Measurements from ENCODE around the gene RAP1A.

Gene RAP1A

GRCh38 chr1:111649227-111649626 is 29.6 kb downstream of the RAP1A start:
- no peaks in the 10 kb centered on the region; the same call in 1 of the 2 replicates for H3K36me3 ChIP-seq (ENCODE audit: insufficient read depth, low read length)
- H2AFZ ChIP-seq (ENCODE audit: low read length) = no peak overlapping the region
- peaks cover 92% of the 10 kb centered on the region for H3K79me2 ChIP-seq (ENCODE audit: insufficient read depth, low read length)
- H3K27me3 ChIP-seq (ENCODE audit: insufficient read depth, low read length, poor library complexity, severe bottlenecking) = no peaks in the 10 kb centered on the region
- H3K9me3 ChIP-seq (ENCODE audit: insufficient read depth, low read depth, low read length) = no peaks in the 10 kb centered on the region
- no peak overlapping the region for H3K4me3 ChIP-seq (ENCODE audit: low read length, poor library complexity, severe bottlenecking)
- H4K20me1 ChIP-seq (ENCODE audit: insufficient read depth, low read length, poor library complexity, severe bottlenecking) = peaks cover 53% of the 10 kb centered on the region
- no peaks in the 10 kb centered on the region for H3F3A ChIP-seq (ENCODE audit: low read depth)
- TF ChIP-seq EZH2phosphoT487 (IDR thresholded peaks at IDR 0.05; ENCODE audit: borderline replicate concordance) (no peak), CTCF (conservative IDR thresholded peaks at IDR 0.05; ENCODE audit: low read length) (no peak)
- H3K4me1 ChIP-seq (ENCODE audit: insufficient read depth, low read length, poor library complexity, severe bottlenecking) = peaks cover 8% of the 10 kb centered on the region
- no peaks in the 10 kb centered on the region for H3K9me2 ChIP-seq (replicated peaks; ENCODE audit: low read depth, low read length)
- H3K9ac ChIP-seq (ENCODE audit: low read depth, low read length, poor library complexity, severe bottlenecking) = no peak overlapping the region
- no peak overlapping the region for H3K4me2 ChIP-seq (ENCODE audit: low read depth, low read length, poor library complexity, severe bottlenecking)

- peaks cover 8% of the 10 kb centered on the region for H3K4me1 ChIP-seq (ENCODE audit: insufficient read depth, low read length, poor library complexity, severe bottlenecking)
- no peak overlapping the region for H3K9ac ChIP-seq (ENCODE audit: low read depth, low read length, poor library complexity, severe bottlenecking)
- no peaks in the 10 kb centered on the region for H3F3A ChIP-seq (ENCODE audit: low read depth)
- no peaks in the 10 kb centered on the region; the same call in 1 of the 2 replicates for H3K36me3 ChIP-seq (ENCODE audit: insufficient read depth, low read length)
- H3K79me2 ChIP-seq (ENCODE audit: insufficient read depth, low read length) = peaks cover 92% of the 10 kb centered on the region
- no peaks in the 10 kb centered on the region for H3K9me2 ChIP-seq (replicated peaks; ENCODE audit: low read depth, low read length)
- TF ChIP-seq CTCF (conservative IDR thresholded peaks at IDR 0.05; ENCODE audit: low read length) (no peak), EZH2phosphoT487 (IDR thresholded peaks at IDR 0.05; ENCODE audit: borderline replicate concordance) (no peak)
- H2AFZ ChIP-seq (ENCODE audit: low read length) = no peak overlapping the region
- no peak overlapping the region for H3K4me2 ChIP-seq (ENCODE audit: low read depth, low read length, poor library complexity, severe bottlenecking)
- H3K4me3 ChIP-seq (ENCODE audit: low read length, poor library complexity, severe bottlenecking) = no peak overlapping the region
- peaks cover 53% of the 10 kb centered on the region for H4K20me1 ChIP-seq (ENCODE audit: insufficient read depth, low read length, poor library complexity, severe bottlenecking)
- no peaks in the 10 kb centered on the region for H3K9me3 ChIP-seq (ENCODE audit: insufficient read depth, low read depth, low read length)
- no peaks in the 10 kb centered on the region for H3K27me3 ChIP-seq (ENCODE audit: insufficient read depth, low read length, poor library complexity, severe bottlenecking)
Observed at GRCh38 chr1:111649648-111650047, 30.1 kb downstream of the RAP1A start.

- no peaks in the 10 kb centered on the region; the same call in 1 of the 2 replicates for H3K36me3 ChIP-seq (ENCODE audit: insufficient read depth, low read length)
- peaks cover 8% of the 10 kb centered on the region for H3K4me1 ChIP-seq (ENCODE audit: insufficient read depth, low read length, poor library complexity, severe bottlenecking)
- no peaks in the 10 kb centered on the region for H3K9me3 ChIP-seq (ENCODE audit: insufficient read depth, low read depth, low read length)
- peaks cover 91% of the 10 kb centered on the region for H3K79me2 ChIP-seq (ENCODE audit: insufficient read depth, low read length)
- no peak overlapping the region for H3K4me3 ChIP-seq (ENCODE audit: low read length, poor library complexity, severe bottlenecking)
- H3K9me2 ChIP-seq (replicated peaks; ENCODE audit: low read depth, low read length) = no peaks in the 10 kb centered on the region
- H3K9ac ChIP-seq (ENCODE audit: low read depth, low read length, poor library complexity, severe bottlenecking) = no peak overlapping the region
- no peak overlapping the region for H2AFZ ChIP-seq (ENCODE audit: low read length)
- no peaks in the 10 kb centered on the region for H3K27me3 ChIP-seq (ENCODE audit: insufficient read depth, low read length, poor library complexity, severe bottlenecking)
- TF ChIP-seq EZH2phosphoT487 (IDR thresholded peaks at IDR 0.05; ENCODE audit: borderline replicate concordance) (no peak), CTCF (conservative IDR thresholded peaks at IDR 0.05; ENCODE audit: low read length) (no peak)
- H4K20me1 ChIP-seq (ENCODE audit: insufficient read depth, low read length, poor library complexity, severe bottlenecking) = peaks cover 48% of the 10 kb centered on the region
- H3K4me2 ChIP-seq (ENCODE audit: low read depth, low read length, poor library complexity, severe bottlenecking) = no peak overlapping the region
- H3F3A ChIP-seq (ENCODE audit: low read depth) = no peaks in the 10 kb centered on the region
Observed at GRCh38 chr1:111653709-111654108, 34.1 kb downstream of the RAP1A start.
